HFF-Myc (cell line): Measurements from ENCODE around the gene CCDC24.

ENCODE experiments used
- DNase-seq: peaks from one replicate; pipeline ENCODE4 v3.0.0-alpha.2; 2011; ENCODE audit warnings: low read depth; ENCODE audit errors: extremely low read depth
- H3K4me3 ChIP-seq: replicated peaks from 2 replicates; pipeline ENCODE4 v1.5.1; 2011; ENCODE audit warnings: low read depth, mild to moderate bottlenecking, control low read depth, low read length
- CTCF ChIP-seq: IDR thresholded peaks from 2 replicates; pipeline ENCODE4 v1.5.1; 2012; ENCODE audit warnings: mild to moderate bottlenecking, low read depth, low read length, control low read depth; ENCODE audit errors: missing control alignments

The CCDC24 gene

GRCh38 chr1:44021156-44021555, 29.8 kb downstream of the CCDC24 start:
- no peak for DNase-seq
- TF ChIP-seq CTCF = no peak
- H3K4me3 ChIP-seq = no peak overlapping the region

- no peak for DNase-seq
- no peak for TF ChIP-seq CTCF
- H3K4me3 ChIP-seq = no peak overlapping the region
These were observed 30.4 kb downstream of the CCDC24 start for GRCh38 chr1:44021581-44022321.

GRCh38 chr1:44024031-44024902, 32.9 kb downstream of the CCDC24 start:
- H3K4me3 ChIP-seq = no peak overlapping the region
- no peak for TF ChIP-seq CTCF
- DNase-seq = no peak

- DNase-seq = no peak
- no peak for TF ChIP-seq CTCF
- H3K4me3 ChIP-seq = no peak overlapping the region
These were observed 33.6 kb downstream of the CCDC24 start for GRCh38 chr1:44024903-44025525.

- no peak for TF ChIP-seq CTCF
- no peak for DNase-seq
- no peak overlapping the region for H3K4me3 ChIP-seq
These were observed 34.4 kb downstream of the CCDC24 start for GRCh38 chr1:44025816-44026215.

GRCh38 chr1:44027320-44027719, 35.9 kb downstream of the CCDC24 start:
- no peak overlapping the region for H3K4me3 ChIP-seq
- no peak for TF ChIP-seq CTCF
- DNase-seq = no peak
